Suprapubic skin (tissue), 4 donors: ENCODE measurements around the gene P2RY13.

Experiments used
- CTCF ChIP-seq, 2 donors: fragments of 200-600 bp in 1 of 2; fragments of 450-650 bp in 1 of 2; sonication (generic) in 1 of 2; IDR thresholded peaks; one replicate each; pipeline ENCODE4 v1.5.1; 2016 to 2019; ENCODE audit warnings: antibody characterized with exemption in 2 of 2, mild to moderate bottlenecking in 1 of 2, moderate library complexity in 1 of 2
- EP300 ChIP-seq: sonication (generic); formaldehyde crosslinking; IDR thresholded peaks from one replicate; pipeline ENCODE4 v1.6.1; 2017; ENCODE audit warnings: antibody characterized with exemption
- POLR2A ChIP-seq, 2 donors: fragments of 450-650 bp; IDR thresholded peaks; one replicate each; pipeline ENCODE4 v1.6.1; 2017; ENCODE audit warnings: antibody characterized with exemption in 2 of 2, mild to moderate bottlenecking in 2 of 2, moderate library complexity in 2 of 2
- POLR2AphosphoS5 ChIP-seq, 3 donors: sonication (generic); formaldehyde crosslinking; IDR thresholded peaks; one replicate each; pipeline ENCODE4 v1.6.1; 2017; ENCODE audit warnings: antibody characterized with exemption in 3 of 3

GRCh38 chr3:151351648-151352047 is 22.3 kb upstream of the P2RY13 start:
- TF ChIP-seq CTCF (IDR thresholded peaks at IDR 0.05) = no peak
- no peak for TF ChIP-seq EP300
- TF ChIP-seq POLR2AphosphoS5 (IDR thresholded peaks at IDR 0.05) = no peak
- no peak for TF ChIP-seq POLR2A (IDR thresholded peaks at IDR 0.05)
